HL-60/S4 (cell line): ENCODE results near the gene ANK3.

Experiments used
- in situ Hi-C: fragments of 300-500 bp; cut with MboI; formaldehyde crosslinking; loops from 2 replicates; pipeline ENCODE4 v1.14.3; 2022; ENCODE audit warnings: low sequenced_read_pairs

ANK3 gene

DNA sequence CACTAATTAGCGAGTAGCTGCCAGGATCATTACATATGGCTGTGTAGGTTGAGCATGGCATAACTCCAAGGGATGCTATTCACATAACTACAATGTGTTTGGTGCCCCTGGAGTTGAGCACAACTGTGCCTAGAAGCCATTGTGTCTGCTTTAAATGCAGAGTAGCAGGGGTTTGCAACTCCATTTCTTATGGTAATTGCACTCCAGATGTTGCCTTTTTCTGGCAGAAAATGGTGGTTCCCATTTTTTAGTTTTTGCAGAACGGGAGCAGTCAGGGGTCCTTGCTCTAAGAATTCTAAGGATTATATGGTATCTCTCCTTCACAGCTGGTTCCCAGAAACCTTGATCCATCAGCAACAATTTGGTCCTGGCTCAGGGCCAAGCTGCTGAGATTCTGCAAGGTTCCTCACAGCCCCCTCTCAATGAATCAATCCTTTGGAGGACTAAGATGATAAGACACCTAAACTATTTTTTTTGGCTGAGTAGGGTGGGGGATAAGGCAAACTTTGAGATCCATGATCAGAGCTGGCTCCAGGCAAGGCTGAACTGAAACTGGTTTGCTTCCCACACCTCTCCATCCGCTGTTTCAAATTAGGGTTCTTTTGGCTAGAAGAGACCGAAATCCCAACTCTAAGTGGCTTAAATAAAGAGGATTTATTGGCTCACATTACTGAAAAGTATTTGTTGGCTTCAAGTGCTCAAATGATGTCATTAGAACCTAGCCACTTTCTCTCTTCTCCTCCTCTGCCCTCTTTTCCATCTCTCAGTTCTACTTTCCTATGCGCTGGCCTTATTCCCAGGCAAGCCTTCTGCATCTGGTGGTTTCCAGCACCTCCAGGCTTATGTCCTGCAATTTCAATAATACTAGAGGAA lies 385.8 kb downstream of the ANK3 start:
- in situ Hi-C loops = no loop called here

DNA sequence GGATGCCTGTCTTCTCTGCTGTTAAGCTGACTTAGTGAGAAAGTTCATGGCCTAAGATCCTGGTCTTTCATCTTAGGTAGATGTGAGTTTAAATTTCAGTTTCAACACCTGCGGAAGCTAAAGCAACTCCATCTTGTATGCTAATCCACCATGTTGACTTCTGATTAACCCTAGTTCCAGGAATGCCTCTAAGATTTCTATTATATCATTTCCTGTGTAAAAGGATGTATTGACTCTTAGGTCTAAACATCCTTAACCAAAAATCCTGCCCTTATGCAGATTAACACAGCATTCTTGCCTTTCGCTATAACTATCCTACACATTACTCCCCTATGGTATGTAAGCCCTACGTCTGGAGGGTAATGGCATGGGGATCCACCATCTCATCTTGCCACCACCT lies 388.9 kb downstream of the ANK3 start:
- in situ Hi-C loops = no loop called here

DNA sequence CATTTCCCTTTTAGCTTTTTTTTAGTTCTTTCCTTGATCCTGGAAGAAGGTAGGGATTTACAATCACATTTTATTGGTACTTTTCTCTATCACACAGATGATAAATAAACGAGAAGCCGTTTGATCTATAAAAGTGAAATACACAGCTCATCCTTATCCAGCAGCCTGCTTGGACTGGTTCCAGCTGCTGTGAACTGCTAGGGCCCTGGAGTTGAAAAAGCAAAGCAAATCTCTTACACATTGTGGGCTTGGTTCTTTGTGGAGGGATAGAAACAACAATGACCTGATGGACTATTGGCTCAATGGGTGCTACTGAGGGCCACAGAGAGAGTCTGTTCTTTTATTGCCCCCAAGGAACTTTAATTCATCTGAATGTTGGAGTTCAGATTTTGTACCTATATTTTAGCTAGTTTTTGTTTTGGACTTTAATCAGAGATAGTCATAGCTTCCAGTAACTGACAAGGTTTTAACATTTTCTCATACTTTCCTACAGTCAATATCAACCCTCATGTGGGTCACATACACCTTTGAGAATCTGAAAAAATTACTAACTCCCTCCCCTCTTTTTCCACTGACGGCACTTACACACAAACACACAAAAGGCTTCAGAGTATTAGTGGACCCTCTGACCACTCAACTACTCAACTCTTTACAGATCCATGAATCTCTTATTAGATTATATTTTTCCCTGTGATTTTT lies 391.7 kb downstream of the ANK3 start:
- in situ Hi-C loops = no loop called here

GRCh38 chr10:59995862-59996261 lies 393.8 kb downstream of the ANK3 start:
- in situ Hi-C loops = no loop called here

DNA sequence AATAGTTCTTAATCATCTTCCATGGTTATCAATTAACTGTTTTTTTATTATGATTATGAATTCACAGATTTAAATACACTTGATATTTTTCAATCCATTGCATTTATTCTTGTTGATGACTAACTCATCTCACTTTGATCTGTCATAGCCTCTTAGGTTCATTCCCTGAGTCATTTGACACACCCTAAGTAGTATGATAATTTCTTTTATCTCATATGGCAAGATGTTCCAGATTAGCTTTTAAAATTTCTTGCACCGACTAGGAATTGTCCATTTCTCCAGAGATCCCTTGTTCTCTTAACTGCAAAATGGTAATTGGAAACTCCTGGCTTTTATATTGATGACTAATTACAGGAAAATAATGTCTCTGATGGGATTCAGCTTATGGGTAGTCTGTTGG lies 395.7 kb downstream of the ANK3 start:
- in situ Hi-C loops = no loop called here

GRCh38 chr10:59991661-59992060 lies 398.0 kb downstream of the ANK3 start:
- in situ Hi-C loops = no loop called here

DNA sequence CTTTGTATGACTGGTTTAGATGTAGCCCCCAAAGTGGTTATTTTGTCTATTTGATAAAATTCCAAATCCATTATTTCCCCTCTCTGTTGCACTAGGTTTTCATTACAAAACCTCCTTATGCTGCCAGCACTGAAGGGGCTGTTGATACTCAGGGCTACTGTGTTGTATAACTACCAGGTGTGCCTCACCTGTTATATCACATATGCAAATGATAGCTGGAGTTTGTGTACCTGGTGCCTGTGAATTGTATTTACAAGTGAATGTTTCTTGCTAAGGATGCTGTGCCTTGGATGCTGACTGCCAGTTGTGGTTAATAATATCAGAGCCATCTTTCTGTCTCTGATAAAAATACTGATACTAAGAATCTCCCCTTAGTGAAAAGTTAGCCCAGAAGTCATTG lies 398.6 kb downstream of the ANK3 start:
- in situ Hi-C loops = no loop called here

- in situ Hi-C loops = no loop called here
Observed at GRCh38 chr10:59985639-59986038, 404.0 kb downstream of the ANK3 start.

- in situ Hi-C loops = no loop called here
Observed at GRCh38 chr10:59984415-59984814, 405.3 kb downstream of the ANK3 start.

- in situ Hi-C loops = no loop called here
Observed at GRCh38 chr10:59980356-59980755, 409.3 kb downstream of the ANK3 start.

DNA sequence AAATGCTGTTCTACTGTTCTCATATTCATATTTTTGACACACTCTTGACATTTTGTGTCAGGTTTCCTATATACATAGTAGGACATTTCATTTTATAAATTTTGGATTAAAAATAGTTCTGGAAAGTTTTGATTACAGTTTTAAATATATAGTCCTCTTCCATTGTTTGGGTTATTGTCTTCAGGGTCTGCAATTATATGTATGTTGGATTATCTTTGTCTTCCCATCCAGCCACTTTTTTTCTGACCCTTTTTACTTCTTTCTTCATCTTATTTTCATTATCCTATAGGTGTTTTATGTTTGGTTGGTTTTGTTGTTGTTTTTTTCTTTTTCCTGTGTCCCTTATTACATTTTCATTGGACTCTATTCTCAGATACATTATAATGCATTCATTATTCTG lies 412.2 kb downstream of the ANK3 start:
- in situ Hi-C loops = no loop called here

DNA sequence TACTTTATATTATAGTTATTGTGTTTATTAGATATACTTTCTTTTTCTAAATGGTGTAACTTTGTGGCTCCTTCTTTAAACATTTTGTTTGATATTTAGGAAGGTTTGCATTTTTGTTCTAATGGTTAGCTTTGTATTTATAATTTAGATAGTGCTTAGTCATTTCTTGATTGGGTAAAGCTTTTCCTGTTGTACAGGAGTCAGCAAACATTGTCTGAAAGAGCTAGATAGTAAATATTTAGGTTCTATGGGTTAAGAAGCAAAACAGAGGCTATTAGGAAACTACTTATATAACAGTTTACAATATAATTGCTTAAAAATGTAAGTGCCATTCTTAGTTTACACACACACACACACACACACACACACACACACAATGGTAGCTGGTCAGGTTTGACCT lies 412.8 kb downstream of the ANK3 start:
- in situ Hi-C loops = no loop called here
